ENCODE measurements around the gene BMPR1A.

DNA sequence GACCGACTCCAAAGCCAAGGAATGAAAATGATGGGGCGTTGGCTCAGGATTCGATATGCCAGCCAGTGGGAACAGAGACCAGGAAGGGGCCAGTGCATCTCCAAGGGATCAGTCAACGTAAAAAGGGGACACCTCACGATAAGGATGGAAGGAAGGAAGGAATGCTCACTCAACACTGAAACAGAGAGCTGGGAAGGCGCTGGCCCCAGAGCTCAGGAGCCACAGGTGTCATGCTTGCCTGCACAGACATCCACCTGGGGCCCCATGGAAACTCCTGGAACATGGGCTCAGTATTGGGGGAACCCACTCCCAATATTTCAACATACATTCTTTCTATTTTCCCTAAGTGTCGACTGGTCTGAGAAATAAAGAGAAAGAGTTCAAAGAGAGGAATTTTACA lies 195.7 kb downstream of the BMPR1A start:
- no peak for TF ChIP-seq POLR2AphosphoS5 (IDR thresholded peaks at IDR 0.05; ENCODE audit: low read depth, low read length)
- TF ChIP-seq ELF1 (IDR thresholded peaks at IDR 0.05; ENCODE audit: borderline replicate concordance, low read depth) = no peak
- no peak for TF ChIP-seq EZH2phosphoT487 (IDR thresholded peaks at IDR 0.05; ENCODE audit: borderline replicate concordance)
- no peak for TF ChIP-seq CBX3 (IDR thresholded peaks at IDR 0.05; ENCODE audit: low read depth)
